ENCODE data around the gene ACVR1B. TPM values are rescaled to one million over a fixed set of nuclear protein-coding genes. Genes with fewer than 3 reads are reported as not detected.

The ACVR1B gene
- total and polyA plus RNA-seq, 7 donors: 7.2 to 30.7 (median 9.8) TPM

DNA sequence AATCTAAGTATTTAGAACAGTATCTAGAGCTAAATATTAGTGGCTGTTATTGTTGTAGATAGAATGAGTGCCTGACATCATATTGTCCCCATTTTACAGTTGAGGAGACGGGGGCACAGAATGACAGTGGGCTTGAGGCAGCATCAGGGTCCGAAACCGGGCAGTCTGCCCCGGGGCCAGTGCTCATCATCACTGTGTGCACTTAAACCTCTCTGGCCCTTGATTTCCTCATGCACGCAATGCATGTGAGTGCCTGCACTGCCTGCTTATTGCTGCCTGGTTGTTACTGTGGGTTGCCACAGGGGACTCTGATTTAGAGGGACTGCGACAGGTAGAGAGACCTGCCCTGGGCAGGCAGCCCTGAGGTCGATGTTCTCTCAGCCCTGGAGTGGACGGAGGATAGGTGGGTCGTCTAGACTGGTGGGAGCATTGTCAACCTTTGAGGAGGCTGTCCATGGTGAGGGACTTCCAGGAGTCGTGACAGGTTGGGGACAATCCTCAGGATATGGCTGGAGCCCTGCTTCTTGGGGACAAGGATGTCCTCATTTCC lies 34.4 kb upstream of the ACVR1B start:
- intact Hi-C loops (cut with DNase I): no loop called here
- no peak for TF ChIP-seq EP300 (IDR thresholded peaks at IDR 0.05)
- no peak for TF ChIP-seq POLR2AphosphoS5 (IDR thresholded peaks at IDR 0.05)
- TF ChIP-seq POLR2A (IDR thresholded peaks at IDR 0.05): no peak
- TF ChIP-seq, protein P1, sequence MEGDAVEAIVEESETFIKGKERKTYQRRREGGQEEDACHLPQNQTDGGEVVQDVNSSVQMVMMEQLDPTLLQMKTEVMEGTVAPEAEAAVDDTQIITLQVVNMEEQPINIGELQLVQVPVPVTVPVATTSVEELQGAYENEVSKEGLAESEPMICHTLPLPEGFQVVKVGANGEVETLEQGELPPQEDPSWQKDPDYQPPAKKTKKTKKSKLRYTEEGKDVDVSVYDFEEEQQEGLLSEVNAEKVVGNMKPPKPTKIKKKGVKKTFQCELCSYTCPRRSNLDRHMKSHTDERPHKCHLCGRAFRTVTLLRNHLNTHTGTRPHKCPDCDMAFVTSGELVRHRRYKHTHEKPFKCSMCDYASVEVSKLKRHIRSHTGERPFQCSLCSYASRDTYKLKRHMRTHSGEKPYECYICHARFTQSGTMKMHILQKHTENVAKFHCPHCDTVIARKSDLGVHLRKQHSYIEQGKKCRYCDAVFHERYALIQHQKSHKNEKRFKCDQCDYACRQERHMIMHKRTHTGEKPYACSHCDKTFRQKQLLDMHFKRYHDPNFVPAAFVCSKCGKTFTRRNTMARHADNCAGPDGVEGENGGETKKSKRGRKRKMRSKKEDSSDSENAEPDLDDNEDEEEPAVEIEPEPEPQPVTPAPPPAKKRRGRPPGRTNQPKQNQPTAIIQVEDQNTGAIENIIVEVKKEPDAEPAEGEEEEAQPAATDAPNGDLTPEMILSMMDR (IDR thresholded peaks at IDR 0.05): no peak
- Histone ChIP-seq H3K27ac (no peak overlapping the region), H3K36me3 (peaks cover 0 to 9% (median 0%) of the 10 kb centered on the region in 4 donors), H3K9me3 (no peaks in the 10 kb centered on the region), H3K27me3 (peaks cover 0 to 7% (median 0%) of the 10 kb centered on the region in 3 donors), H3K4me1 (peaks cover 0 to 11% (median 7%) of the 10 kb centered on the region in 4 donors), H3K4me3 (no peak overlapping the region)
- 91 to 92% methylated on average over 10 of the region's 10 CpGs for WGBS, 2 donors
- DNase-seq: no peak

DNA sequence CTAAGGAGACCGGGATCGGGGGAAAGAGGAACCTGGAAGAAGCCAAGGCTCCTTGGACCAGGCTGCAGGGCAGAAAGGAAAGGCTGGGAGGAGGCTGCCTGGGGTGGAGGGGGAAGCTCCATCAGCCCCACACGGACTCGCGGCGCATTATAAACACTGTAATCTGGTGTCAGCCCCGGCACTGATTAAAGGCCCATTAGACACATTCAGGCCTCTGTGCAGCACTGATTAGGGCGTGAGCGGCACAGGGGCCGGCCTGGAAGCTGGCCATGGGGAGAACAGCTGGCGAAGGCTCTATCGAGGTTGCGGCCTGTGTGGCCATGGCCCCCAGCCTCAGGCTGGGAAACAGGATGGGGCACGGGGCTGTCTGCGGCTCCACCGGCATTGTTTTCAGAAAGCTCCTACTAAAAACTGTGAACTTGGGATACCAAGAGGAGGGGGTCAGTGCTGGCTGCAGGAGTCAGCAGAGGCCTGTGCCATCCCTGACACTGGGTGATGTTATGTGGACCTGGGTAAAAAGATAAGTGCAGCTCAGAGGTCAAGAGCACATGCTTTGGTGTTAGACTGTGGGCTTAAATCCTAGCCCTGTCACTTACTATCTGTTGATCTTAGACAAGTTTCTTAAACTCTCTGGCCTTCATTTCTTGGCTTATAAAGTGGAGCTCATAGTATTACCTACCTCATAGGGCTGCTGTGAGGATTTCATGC lies 33.6 kb upstream of the ACVR1B start:
- Histone ChIP-seq H3K27me3 (peaks cover 0 to 4% (median 0%) of the 10 kb centered on the region in 3 donors), H3K9me3 (no peaks in the 10 kb centered on the region), H3K4me1 (peaks cover 0 to 15% (median 6%) of the 10 kb centered on the region in 4 donors), H3K4me3 (no peak overlapping the region), H3K36me3 (peaks cover 0 to 9% (median 0%) of the 10 kb centered on the region in 4 donors), H3K27ac (peak overlapping the region in 1 of 4 donors; percentile 34)
- TF ChIP-seq POLR2A (IDR thresholded peaks at IDR 0.05): no peak
- no peak for TF ChIP-seq EP300 (IDR thresholded peaks at IDR 0.05)
- TF ChIP-seq, protein P1 (IDR thresholded peaks at IDR 0.05): no peak
- no peak for TF ChIP-seq POLR2AphosphoS5 (IDR thresholded peaks at IDR 0.05)
- peak; percentile 39 for DNase-seq
- intact Hi-C loops (cut with DNase I): no loop called here
- 72 to 74% methylated on average over 16 of the region's 16 CpGs for WGBS, 2 donors

DNA sequence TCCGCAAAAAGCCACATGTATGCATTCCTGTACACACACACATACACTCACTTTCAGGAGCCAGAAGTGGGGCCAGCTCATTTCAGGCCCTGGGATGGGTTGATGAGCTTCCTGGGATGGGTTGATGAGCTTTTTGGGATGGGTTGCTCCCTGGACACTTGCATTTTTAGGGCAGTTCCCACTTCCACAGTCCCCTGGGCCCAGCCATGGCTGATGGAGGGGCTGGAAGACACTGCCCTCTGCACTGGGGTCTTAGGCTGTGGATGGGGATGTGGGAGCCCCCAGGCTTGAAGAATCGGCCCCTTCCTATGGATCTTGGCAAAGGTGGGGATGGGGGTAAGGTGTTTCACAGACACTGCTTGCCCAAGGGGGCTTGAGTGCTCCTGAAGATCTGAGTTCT lies 31.5 kb upstream of the ACVR1B start:
- intact Hi-C loops (cut with DNase I): no loop called here
- Histone ChIP-seq H3K27me3 (peaks cover 0 to 10% (median 0%) of the 10 kb centered on the region in 3 donors), H3K4me1 (peaks cover 0 to 12% (median 10%) of the 10 kb centered on the region in 4 donors), H3K36me3 (peaks cover 0 to 9% (median 0%) of the 10 kb centered on the region in 4 donors), H3K4me3 (no peak overlapping the region), H3K27ac (no peak overlapping the region), H3K9me3 (no peaks in the 10 kb centered on the region)
- TF ChIP-seq EP300 (IDR thresholded peaks at IDR 0.05) (no peak), POLR2A (IDR thresholded peaks at IDR 0.05) (no peak), POLR2AphosphoS5 (IDR thresholded peaks at IDR 0.05) (no peak)
- TF ChIP-seq, protein P1 (IDR thresholded peaks at IDR 0.05): no peak
- peak; percentile 52 for DNase-seq
- WGBS, 2 donors: 88 to 91% methylated on average over 2 of the region's 2 CpGs

DNA sequence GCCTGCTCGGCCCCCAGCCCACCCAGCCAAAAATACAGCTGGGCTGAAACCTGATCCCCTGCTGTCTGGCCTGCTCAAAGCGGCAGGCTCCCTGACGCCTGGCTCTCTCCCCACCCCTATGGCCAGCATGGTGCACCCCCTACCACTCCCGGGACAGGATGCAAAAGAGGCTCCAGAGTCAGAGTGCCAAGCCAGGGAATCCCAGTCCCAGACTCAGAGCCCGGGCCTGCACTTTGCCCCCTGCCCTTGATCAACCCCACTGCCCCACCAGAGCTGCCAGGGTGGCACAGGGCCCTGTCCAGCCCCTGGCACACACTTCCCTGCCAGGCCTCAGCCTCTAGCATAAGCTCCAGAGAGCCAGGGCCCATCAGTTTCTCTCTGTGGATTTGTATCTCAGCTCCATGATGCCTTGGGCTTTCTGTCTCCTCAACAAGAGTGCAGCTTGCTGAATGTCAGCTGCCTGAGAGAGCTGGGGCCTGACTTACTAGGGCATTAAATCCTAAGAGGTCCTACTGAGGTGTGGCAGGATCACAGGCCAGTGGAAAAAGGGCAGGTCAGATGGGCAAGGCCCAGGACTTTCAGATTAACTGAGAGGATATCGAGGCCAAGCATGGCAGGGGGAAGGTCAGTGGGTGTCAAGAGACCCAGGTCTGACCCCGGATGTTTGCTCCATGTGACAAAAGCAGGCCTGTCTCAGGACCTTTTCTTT lies 30.3 kb upstream of the ACVR1B start:
- peaks cover 0 to 10% (median 0%) of the 10 kb centered on the region in 3 donors for H3K27me3 ChIP-seq
- peaks cover 0 to 12% (median 10%) of the 10 kb centered on the region in 4 donors for H3K4me1 ChIP-seq

More for the DNA sequence above, 30.3 kb upstream of the ACVR1B start:
- no peak for TF ChIP-seq POLR2A (IDR thresholded peaks at IDR 0.05)
- no peak for TF ChIP-seq EP300 (IDR thresholded peaks at IDR 0.05)
- no peak for TF ChIP-seq POLR2AphosphoS5 (IDR thresholded peaks at IDR 0.05)
- TF ChIP-seq, protein P1 (IDR thresholded peaks at IDR 0.05): no peak
- 73 to 76% methylated on average over 7 of the region's 7 CpGs for WGBS, 2 donors
- no peak overlapping the region for H3K4me3 ChIP-seq
- no peaks in the 10 kb centered on the region for H3K9me3 ChIP-seq
- no peak overlapping the region for H3K27ac ChIP-seq
- DNase-seq: peak; percentile 51
- H3K36me3 ChIP-seq: peaks cover 0 to 2% (median 0%) of the 10 kb centered on the region in 4 donors
- intact Hi-C loops (cut with DNase I): no loop called here
